ENCODE data around the gene PKN3. TPM values are rescaled to one million over a fixed set of nuclear protein-coding genes. Genes with fewer than 3 reads are reported as not detected.

The PKN3 gene
- total RNA-seq, 2 donors from 2014 or later, result 4.5 to 8.6 TPM

GRCh38 chr9:128757602-128758001, 55.3 kb downstream of the PKN3 start:
- TF ChIP-seq CTCF (IDR thresholded peaks at IDR 0.05), result no peak
- peaks cover 20% of the 10 kb centered on the region for H3K36me3 ChIP-seq

GRCh38 chr9:128762671-128763449, 60.6 kb downstream of the PKN3 start:
- TF ChIP-seq CTCF (IDR thresholded peaks at IDR 0.05), result no peak
- no peak overlapping the region for H3K4me3 ChIP-seq
- no peaks in the 10 kb centered on the region for H3K4me1 ChIP-seq
- H3K9me3 ChIP-seq, result no peaks in the 10 kb centered on the region
- no peak for DNase-seq (ENCODE audit: low spot score)
- H3K36me3 ChIP-seq, result no peaks in the 10 kb centered on the region
- no peak overlapping the region for H3K27ac ChIP-seq
- no peaks in the 10 kb centered on the region for H3K27me3 ChIP-seq

More at GRCh38 chr9:128757602-128758001, 55.3 kb downstream of the PKN3 start:
- Histone ChIP-seq H3K27me3 (no peaks in the 10 kb centered on the region), H3K4me1 (no peaks in the 10 kb centered on the region), H3K9me3 (no peaks in the 10 kb centered on the region), H3K4me3 (no peak overlapping the region), H3K27ac (no peak overlapping the region)
- DNase-seq (ENCODE audit: low spot score), result no peak

- Histone ChIP-seq H3K4me3 (no peak overlapping the region), H3K4me1 (no peaks in the 10 kb centered on the region), H3K27me3 (no peaks in the 10 kb centered on the region), H3K36me3 (no peaks in the 10 kb centered on the region), H3K9me3 (no peaks in the 10 kb centered on the region), H3K27ac (no peak overlapping the region)
- no peak for DNase-seq (ENCODE audit: low spot score)
- no peak for TF ChIP-seq CTCF (IDR thresholded peaks at IDR 0.05)
Measured at GRCh38 chr9:128764361-128764760, 62.1 kb downstream of the PKN3 start.

GRCh38 chr9:128765499-128765898, 63.2 kb downstream of the PKN3 start:
- no peak for TF ChIP-seq CTCF (IDR thresholded peaks at IDR 0.05)
- peaks cover 0 to 7% of the 10 kb centered on the region in 2 donors for H3K4me1 ChIP-seq
- no peak overlapping the region for H3K4me3 ChIP-seq
- no peak overlapping the region for H3K27ac ChIP-seq
- no peaks in the 10 kb centered on the region for H3K36me3 ChIP-seq
- H3K9me3 ChIP-seq, result no peaks in the 10 kb centered on the region
- no peaks in the 10 kb centered on the region for H3K27me3 ChIP-seq
- DNase-seq (ENCODE audit: low spot score), result no peak

GRCh38 chr9:128768606-128769005, 66.3 kb downstream of the PKN3 start:
- Histone ChIP-seq H3K9me3 (no peaks in the 10 kb centered on the region), H3K4me3 (no peak overlapping the region), H3K4me1 (peaks cover 0 to 15% of the 10 kb centered on the region in 2 donors), H3K27ac (no peak overlapping the region), H3K27me3 (no peaks in the 10 kb centered on the region), H3K36me3 (no peaks in the 10 kb centered on the region)
- TF ChIP-seq CTCF (IDR thresholded peaks at IDR 0.05), result no peak
- no peak for DNase-seq (ENCODE audit: low spot score)

Other genes with a start within 250 kb of the PKN3 start
- gene ODF2, start 246.5 kb upstream of the PKN3 start, total RNA-seq, result 10 to 100 TPM in 1 of 2 donors, 1 to 10 TPM in 1; 9.7 to 12.1 TPM
- gene GLE1, start 197.8 kb upstream of the PKN3 start, total RNA-seq, result 10 to 100 TPM; 14.4 to 18.1 TPM
- gene SPTAN1, start 149.9 kb upstream of the PKN3 start, total RNA-seq, result 100 to 1,000 TPM; 233 to 270 TPM
- gene DYNC2I2, start 45.7 kb upstream of the PKN3 start, total RNA-seq, result 10 to 100 TPM; 23.1 to 33.1 TPM
- 100 to 1,000 TPM; 104 to 125 TPM for gene SET, start 13.3 kb upstream of the PKN3 start, total RNA-seq
- gene ZDHHC12, start 21.6 kb downstream of the PKN3 start, total RNA-seq, result 10 to 100 TPM; 22.8 to 24.4 TPM
- 10 to 100 TPM; 61.6 to 72.6 TPM for gene ZER1, start 69.4 kb downstream of the PKN3 start, total RNA-seq
- 10 to 100 TPM; 14.2 to 17.1 TPM for gene TBC1D13, start 84.8 kb downstream of the PKN3 start, total RNA-seq
- gene ENDOG, start 116.0 kb downstream of the PKN3 start, total RNA-seq, result 10 to 100 TPM; 33.6 to 74.4 TPM
- 10 to 100 TPM in 1 of 2 donors, 1 to 10 TPM in 1; 8.5 to 11.6 TPM for gene SPOUT1, start 127.3 kb downstream of the PKN3 start, total RNA-seq
- gene KYAT1, start 179.4 kb downstream of the PKN3 start, total RNA-seq, result 10 to 100 TPM; 10.1 to 15.1 TPM
- gene LRRC8A, start 179.6 kb downstream of the PKN3 start, total RNA-seq, result 10 to 100 TPM; 45.3 to 65.9 TPM
- 10 to 100 TPM; 21.3 to 51.9 TPM for gene PHYHD1, start 218.5 kb downstream of the PKN3 start, total RNA-seq
- 10 to 100 TPM; 13.9 to 14.4 TPM for gene DOLK, start 245.1 kb downstream of the PKN3 start, total RNA-seq
- gene NUP188, start 245.2 kb downstream of the PKN3 start, total RNA-seq, result 10 to 100 TPM; 23.5 to 26.8 TPM